GM19025 (cell line): Measurements from ENCODE around the gene P2RY14.

Experiments
- ATAC-seq: cut with Tn5 transposase; IDR thresholded peaks from one replicate; pipeline ENCODE4 v1.9.1; 2021; ENCODE audit warnings: mild to moderate bottlenecking, low read depth, moderate library complexity; ENCODE audit not compliant: unreplicated experiment

The P2RY14 gene

GRCh38 chr3:151195826-151196225, 82.5 kb downstream of the P2RY14 start:
- no peak for ATAC-seq

- no peak for ATAC-seq
These were observed 85.8 kb downstream of the P2RY14 start for GRCh38 chr3:151192545-151192944.

- no peak for ATAC-seq
These were observed 87.2 kb downstream of the P2RY14 start for GRCh38 chr3:151191095-151191494.

GRCh38 chr3:151183265-151183671, 95.1 kb downstream of the P2RY14 start:
- no peak for ATAC-seq

- ATAC-seq = no peak
These were observed 95.8 kb downstream of the P2RY14 start for GRCh38 chr3:151182349-151183079.

- no peak for ATAC-seq
These were observed 100.0 kb downstream of the P2RY14 start for GRCh38 chr3:151178208-151178845.

GRCh38 chr3:151175952-151176351, 102.4 kb downstream of the P2RY14 start:
- no peak for ATAC-seq

GRCh38 chr3:151174351-151174750, 104.0 kb downstream of the P2RY14 start:
- ATAC-seq = no peak

GRCh38 chr3:151171145-151171757, 107.1 kb downstream of the P2RY14 start:
- peak; percentile 55 for ATAC-seq

GRCh38 chr3:151169948-151170679, 108.2 kb downstream of the P2RY14 start:
- peak; percentile 27 for ATAC-seq

GRCh38 chr3:151169262-151169947, 108.9 kb downstream of the P2RY14 start:
- ATAC-seq = peak; percentile 31

- no peak for ATAC-seq
These were observed 109.9 kb downstream of the P2RY14 start for GRCh38 chr3:151168269-151169094.

- ATAC-seq = no peak
These were observed 112.2 kb downstream of the P2RY14 start for GRCh38 chr3:151166161-151166560.

- ATAC-seq = no peak
These were observed 113.1 kb downstream of the P2RY14 start for GRCh38 chr3:151165226-151165625.
